ENCODE results near the gene ITIH1. TPM values are rescaled to one million over a fixed set of nuclear protein-coding genes. Genes with fewer than 3 reads are reported as not detected.

Gene ITIH1
- total RNA-seq, 1 donor from 2014 or later: not detected

GRCh38 chr3:52795298-52795900 lies 18.0 kb downstream of the ITIH1 start:
- H3K4me1 Mint-ChIP-seq (ENCODE audit: unreplicated experiment): peaks cover 12% of the 10 kb centered on the region
- H3K4me3 Mint-ChIP-seq (ENCODE audit: unreplicated experiment): no peak overlapping the region
- no peaks in the 10 kb centered on the region for H3K36me3 Mint-ChIP-seq (ENCODE audit: unreplicated experiment)
- H3K27ac Mint-ChIP-seq (ENCODE audit: unreplicated experiment): no peak overlapping the region
- no peak for TF ChIP-seq CTCF (IDR thresholded peaks at IDR 0.05)
- no peaks in the 10 kb centered on the region for H3K9me3 Mint-ChIP-seq (ENCODE audit: unreplicated experiment)
- DNase-seq (ENCODE audit: extremely low spot score, unreplicated experiment): no peak
- H3K27me3 Mint-ChIP-seq (ENCODE audit: unreplicated experiment): no peaks in the 10 kb centered on the region

- Mint-ChIP-seq H3K27me3 (ENCODE audit: unreplicated experiment) (no peaks in the 10 kb centered on the region), H3K4me3 (ENCODE audit: unreplicated experiment) (no peak overlapping the region)
Observed at GRCh38 chr3:52796411-52796810, 19.0 kb downstream of the ITIH1 start.

GRCh38 chr3:52798376-52798977 lies 21.1 kb downstream of the ITIH1 start:
- H3K27ac Mint-ChIP-seq (ENCODE audit: unreplicated experiment): no peak overlapping the region
- H3K9me3 Mint-ChIP-seq (ENCODE audit: unreplicated experiment): no peaks in the 10 kb centered on the region
- no peak overlapping the region for H3K4me3 Mint-ChIP-seq (ENCODE audit: unreplicated experiment)
- H3K36me3 Mint-ChIP-seq (ENCODE audit: unreplicated experiment): no peaks in the 10 kb centered on the region
- TF ChIP-seq CTCF (IDR thresholded peaks at IDR 0.05): no peak
- DNase-seq (ENCODE audit: extremely low spot score, unreplicated experiment): no peak
- peaks cover 25% of the 10 kb centered on the region for H3K4me1 Mint-ChIP-seq (ENCODE audit: unreplicated experiment)
- H3K27me3 Mint-ChIP-seq (ENCODE audit: unreplicated experiment): no peaks in the 10 kb centered on the region

More at GRCh38 chr3:52796411-52796810, 19.0 kb downstream of the ITIH1 start:
- no peak for TF ChIP-seq CTCF (IDR thresholded peaks at IDR 0.05)
- DNase-seq (ENCODE audit: extremely low spot score, unreplicated experiment): no peak
- Mint-ChIP-seq H3K9me3 (ENCODE audit: unreplicated experiment) (no peaks in the 10 kb centered on the region), H3K4me1 (ENCODE audit: unreplicated experiment) (peaks cover 12% of the 10 kb centered on the region), H3K36me3 (ENCODE audit: unreplicated experiment) (no peaks in the 10 kb centered on the region), H3K27ac (ENCODE audit: unreplicated experiment) (no peak overlapping the region)

- Mint-ChIP-seq H3K4me1 (ENCODE audit: unreplicated experiment) (peaks cover 24% of the 10 kb centered on the region), H3K27ac (ENCODE audit: unreplicated experiment) (no peak overlapping the region), H3K36me3 (ENCODE audit: unreplicated experiment) (no peaks in the 10 kb centered on the region), H3K9me3 (ENCODE audit: unreplicated experiment) (no peaks in the 10 kb centered on the region), H3K27me3 (ENCODE audit: unreplicated experiment) (no peaks in the 10 kb centered on the region), H3K4me3 (ENCODE audit: unreplicated experiment) (no peak overlapping the region)
- TF ChIP-seq CTCF (IDR thresholded peaks at IDR 0.05): peak; percentile 40
- DNase-seq (ENCODE audit: extremely low spot score, unreplicated experiment): no peak
Observed at GRCh38 chr3:52798978-52799476, 21.6 kb downstream of the ITIH1 start.

- Mint-ChIP-seq H3K4me1 (ENCODE audit: unreplicated experiment) (peaks cover 16% of the 10 kb centered on the region), H3K36me3 (ENCODE audit: unreplicated experiment) (no peaks in the 10 kb centered on the region), H3K9me3 (ENCODE audit: unreplicated experiment) (no peaks in the 10 kb centered on the region), H3K27me3 (ENCODE audit: unreplicated experiment) (no peaks in the 10 kb centered on the region), H3K4me3 (ENCODE audit: unreplicated experiment) (no peak overlapping the region), H3K27ac (ENCODE audit: unreplicated experiment) (no peak overlapping the region)
- TF ChIP-seq CTCF (IDR thresholded peaks at IDR 0.05): no peak
- DNase-seq (ENCODE audit: extremely low spot score, unreplicated experiment): no peak
Observed at GRCh38 chr3:52800079-52800478, 22.7 kb downstream of the ITIH1 start.
